IMR-90 (cell line): ENCODE measurements around the gene GAPVD1. TPM values are rescaled to one million over a fixed set of nuclear protein-coding genes. Genes with fewer than 3 reads are reported as not detected.

Experiments
- ATAC-seq: fragments of 200-7000 bp; cut with Tn5 transposase; 2 replicates; pipeline ENCODE4 v1.9.1; 2020; ENCODE audit warnings: low read depth, mild to moderate bottlenecking, moderate library complexity
- BruUV-seq: library from RNA; stranded (reverse); fragments of 400-500 nt; replicated peaks from 2 replicates; lab custom pipeline; 2021; lab: Mats Ljungman, UMichigan
- CTCF ChIA-PET: fragments of 300-600 bp; formaldehyde crosslinking; extraction: SDS; loops from one replicate; lab custom pipeline; 2021; ENCODE audit warnings: antibody characterized with exemption; lab: Yijun Ruan, JAX
- POLR2A ChIA-PET: fragments of 300-600 bp; sonication (Branson Sonifier 250); formaldehyde crosslinking; loops from one replicate; lab custom pipeline; 2022; ENCODE audit warnings: antibody characterized with exemption; ENCODE audit not compliant: unreplicated experiment; lab: Charles Lee
- DNase-seq: peaks from one replicate; pipeline ENCODE4 v3.0.0; 2013
- H2AFZ ChIP-seq: replicated peaks from 2 replicates; pipeline ENCODE3; 2013; ENCODE audit warnings: low read length, mild to moderate bottlenecking; ENCODE audit not compliant: poor library complexity
- H2AK5ac ChIP-seq: 2 replicates; pipeline ENCODE4 v1.6.1; 2013; ENCODE audit warnings: low read depth, low read length, inconsistent platforms
- H2AK9ac ChIP-seq: replicated peaks from 2 replicates; pipeline ENCODE3; 2013; ENCODE audit warnings: mild to moderate bottlenecking, low read depth, low read length, moderate library complexity; ENCODE audit not compliant: poor library complexity
- H2BK120ac ChIP-seq: 2 replicates; pipeline ENCODE4 v1.6.1; 2013; ENCODE audit warnings: low read depth, low read length, inconsistent platforms
- H2BK15ac ChIP-seq: 3 replicates; pipeline ENCODE4 v1.6.1; 2013; ENCODE audit warnings: low read depth, low read length, inconsistent platforms
- H2BK20ac ChIP-seq: 2 replicates; pipeline ENCODE4 v1.6.1; 2013; ENCODE audit warnings: low read depth, mild to moderate bottlenecking, inconsistent platforms, low read length, moderate library complexity
- H2BK5ac ChIP-seq: 2 replicates; pipeline ENCODE4 v1.6.1; 2013; ENCODE audit warnings: mild to moderate bottlenecking, low read depth, low read length, inconsistent platforms; ENCODE audit not compliant: poor library complexity, severe bottlenecking
- H3K14ac ChIP-seq: replicated peaks from 2 replicates; pipeline ENCODE4 v1.6.1; 2013; ENCODE audit warnings: low read depth, low read length, inconsistent platforms
- H3K18ac ChIP-seq: 2 replicates; pipeline ENCODE4 v1.6.1; 2013; ENCODE audit warnings: low read depth, low read length, control low read depth
- H3K23ac ChIP-seq: 2 replicates; pipeline ENCODE4 v1.6.1; 2013; ENCODE audit warnings: low read depth, low read length, inconsistent platforms
- H3K27ac ChIP-seq: 2 replicates; pipeline ENCODE4 v1.5.1; 2013; ENCODE audit warnings: mild to moderate bottlenecking, control low read depth, low read length; ENCODE audit not compliant: insufficient read depth
- H3K27me3 ChIP-seq: 2 replicates; pipeline ENCODE4 v1.6.1; 2013; ENCODE audit warnings: low read length; ENCODE audit not compliant: control insufficient read depth, insufficient read depth
- H3K36me3 ChIP-seq: 2 replicates; pipeline ENCODE4 v1.6.1; 2013; ENCODE audit warnings: low read length, mixed read lengths; ENCODE audit not compliant: control insufficient read depth, insufficient read depth
- H3K4ac ChIP-seq: 2 replicates; pipeline ENCODE4 v1.6.1; 2013; ENCODE audit warnings: low read depth, low read length, inconsistent platforms
- H3K4me1 ChIP-seq: 2 replicates; pipeline ENCODE4 v1.6.1; 2013; ENCODE audit warnings: low read length, mixed read lengths; ENCODE audit not compliant: control insufficient read depth, insufficient read depth
- H3K4me2 ChIP-seq: 2 replicates; pipeline ENCODE4 v1.6.1; 2013; ENCODE audit warnings: low read depth, mild to moderate bottlenecking, control low read depth, low read length, moderate library complexity
- H3K4me3 ChIP-seq: 2 replicates; pipeline ENCODE4 v1.5.1; 2013; ENCODE audit warnings: low read depth, mild to moderate bottlenecking, control low read depth, low read length, moderate library complexity; ENCODE audit not compliant: insufficient read depth
- H3K56ac ChIP-seq: 2 replicates; pipeline ENCODE4 v1.6.1; 2013; ENCODE audit warnings: low read length, inconsistent platforms; ENCODE audit not compliant: insufficient read depth; ENCODE audit errors: extremely low read depth
- H3K79me1 ChIP-seq, 2 experiments: 2 replicates each; pipeline ENCODE4 v1.6.1; 2013; ENCODE audit warnings: low read length in 2 of 2, inconsistent platforms in 1 of 2, low read depth in 1 of 2
- H3K9ac ChIP-seq: 2 replicates; pipeline ENCODE4 v1.6.1; 2013; ENCODE audit warnings: low read depth, low read length, control low read depth
- H3K9me1 ChIP-seq: 2 replicates; pipeline ENCODE4 v1.6.1; 2013; ENCODE audit warnings: low read length, inconsistent platforms; ENCODE audit not compliant: insufficient read depth
- H3K9me3 ChIP-seq: 2 replicates; pipeline ENCODE4 v1.6.1; 2013; ENCODE audit warnings: low read length; ENCODE audit not compliant: control insufficient read depth, insufficient read depth
- H4K20me1 ChIP-seq: 2 replicates; pipeline ENCODE4 v1.6.1; 2013; ENCODE audit warnings: low read length, inconsistent platforms; ENCODE audit not compliant: insufficient read depth
- H4K5ac ChIP-seq: 2 replicates; pipeline ENCODE4 v1.6.1; 2013; ENCODE audit warnings: mild to moderate bottlenecking, low read depth, low read length, control low read depth
- H4K8ac ChIP-seq, 2 experiments: 2 replicates each; pipeline ENCODE4 v1.6.1; 2013; ENCODE audit warnings: low read depth in 2 of 2, low read length in 2 of 2, control low read depth in 1 of 2, inconsistent platforms in 1 of 2
- H4K91ac ChIP-seq: 2 replicates; pipeline ENCODE4 v1.6.1; 2013; ENCODE audit warnings: low read depth, low read length, inconsistent platforms; ENCODE audit not compliant: insufficient read depth
- RCOR1 ChIP-seq: IDR thresholded peaks from 2 replicates; pipeline ENCODE4 v1.6.1; 2012; ENCODE audit warnings: mild to moderate bottlenecking, low read length, improper control_type of control experiment; ENCODE audit not compliant: insufficient replicate concordance
- dilution Hi-C: fragments of 300-500 bp; cut with HindIII; formaldehyde crosslinking; loops from one replicate; pipeline ENCODE4 v1.14.3; 2018; ENCODE audit warnings: low sequenced_read_pairs; ENCODE audit not compliant: unreplicated experiment
- in situ Hi-C: fragments of 300-500 bp; cut with MboI; formaldehyde crosslinking; loops from 3 replicates; pipeline ENCODE4 v1.14.3; 2019; ENCODE audit warnings: low sequenced_read_pairs, inconsistent platforms, mixed read lengths
- intact Hi-C: fragments of 100-400 bp; cut with micrococcal nuclease; formaldehyde crosslinking; loops from 2 replicates; pipeline ENCODE4 v1.10.0; 2022
- polyA plus RNA-seq, 3 experiments: library from polyadenylated mRNA; depleted of rRNA; stranded (reverse); fragments of >200 nt; gene quantifications; 2 replicates each; pipeline ENCODE4 v1.2.3, GENCODE V29; 2012; ENCODE audit warnings: low replicate concordance in 1 of 3
- total RNA-seq: library from RNA; depleted of rRNA; stranded (reverse); fragments of >200 nt; gene quantifications from 2 replicates; pipeline ENCODE4 v1.2.3, GENCODE V29; 2012

Gene GAPVD1
- total and polyA plus RNA-seq, 2 of the 4 experiments (the other 2 are of a cell fraction), result 13.8 to 50.9 TPM

GRCh38 chr9:125277411-125277810, 15.8 kb downstream of the GAPVD1 start:
- H3K23ac ChIP-seq, result no peak overlapping the region; the same call in 1 of the 2 replicates
- in situ Hi-C loops (no loop called here), intact Hi-C loops (no loop called here), dilution Hi-C loops (no loop called here)
- ChIA-PET CTCF (no interaction called here), POLR2A (no interaction called here)
- H2AK5ac ChIP-seq, result no peak overlapping the region
- H4K8ac ChIP-seq, result no peak overlapping the region
- peaks cover 49% of the 10 kb centered on the region for H4K20me1 ChIP-seq
- H4K91ac ChIP-seq, result no peak overlapping the region
- no peaks in the 10 kb centered on the region for H3K9me3 ChIP-seq
- no peak overlapping the region for H2BK20ac ChIP-seq
- no peak overlapping the region for H4K5ac ChIP-seq
- H2BK15ac ChIP-seq, result no peak overlapping the region
- H3K4ac ChIP-seq, result no peak overlapping the region
- no peak overlapping the region for H3K4me3 ChIP-seq
- H2BK5ac ChIP-seq, result no peak overlapping the region
- no peak overlapping the region for H2AFZ ChIP-seq
- H3K27me3 ChIP-seq, result no peaks in the 10 kb centered on the region
- peaks cover 7% of the 10 kb centered on the region for H3K4me1 ChIP-seq
- H3K14ac ChIP-seq, result no peak overlapping the region
- H3K9ac ChIP-seq, result no peak overlapping the region
- H3K56ac ChIP-seq, result no peak overlapping the region
- H3K18ac ChIP-seq, result no peak overlapping the region
- H3K79me1 ChIP-seq, result peaks cover 16 to 81% of the 10 kb centered on the region in 2 experiments; a peak in 3 of 4 replicates
- DNase-seq, result no peak
- no peak for TF ChIP-seq RCOR1
- no peak for ATAC-seq
- H3K9me1 ChIP-seq, result peaks cover 7% of the 10 kb centered on the region
- no peak overlapping the region for H2AK9ac ChIP-seq
- H3K4me2 ChIP-seq, result no peak overlapping the region
- no TSS peak for BruUV-seq
- H2BK120ac ChIP-seq, result no peak overlapping the region
- 0 out of 2 replicates have a peak, but pooled peaks cover 1% of the 10 kb centered on the region for H3K36me3 ChIP-seq
- no peak overlapping the region for H3K27ac ChIP-seq
